ENCODE results near the gene ZCCHC14. TPM values are rescaled to one million over a fixed set of nuclear protein-coding genes. Genes with fewer than 3 reads are reported as not detected.
"Not testable (repeated sequence)": the region's sequence is repeated elsewhere in the genome, so short reads cannot be mapped to it uniquely, and the experiment has no call there.

Gene ZCCHC14
- total RNA-seq, 2 experiments from 2014 or later: 12.4 to 13.9 TPM

GRCh38 chr16:87518430-87519051 is 25.7 kb upstream of the ZCCHC14 start:
- H3K9me3 Mint-ChIP-seq; H3K36me3 Mint-ChIP-seq (ENCODE audit: low read depth); H3K4me1 Mint-ChIP-seq (ENCODE audit: low read depth); DNase-seq; intact Hi-C loops (cut with micrococcal nuclease); CTCF ChIA-PET; H3K4me3 Mint-ChIP-seq; H3K27ac Mint-ChIP-seq; H3K27me3 Mint-ChIP-seq (ENCODE audit: low read depth): not testable (repeated sequence)

GRCh38 chr16:87517610-87518429 is 25.0 kb upstream of the ZCCHC14 start:
- peak; percentile 30 for DNase-seq
- H3K4me1 Mint-ChIP-seq (ENCODE audit: low read depth); intact Hi-C loops (cut with micrococcal nuclease); CTCF ChIA-PET; H3K9me3 Mint-ChIP-seq; H3K36me3 Mint-ChIP-seq (ENCODE audit: low read depth); H3K27me3 Mint-ChIP-seq (ENCODE audit: low read depth); H3K4me3 Mint-ChIP-seq; H3K27ac Mint-ChIP-seq: not testable (repeated sequence)

- DNase-seq: no peak
- CTCF ChIA-PET: no interaction called here
- H3K27me3 Mint-ChIP-seq (ENCODE audit: low read depth): peaks cover 3% of the 10 kb centered on the region
- H3K27ac Mint-ChIP-seq: no peak overlapping the region
- no peak overlapping the region for H3K4me3 Mint-ChIP-seq
- H3K36me3 Mint-ChIP-seq (ENCODE audit: low read depth): no peaks in the 10 kb centered on the region
- intact Hi-C loops (cut with micrococcal nuclease): no loop called here
- H3K4me1 Mint-ChIP-seq (ENCODE audit: low read depth): peaks cover 2% of the 10 kb centered on the region
- H3K9me3 Mint-ChIP-seq: no peaks in the 10 kb centered on the region
These were observed 23.5 kb upstream of the ZCCHC14 start for GRCh38 chr16:87516361-87516760.

- no peak overlapping the region for H3K4me3 Mint-ChIP-seq
- CTCF ChIA-PET: interaction anchor here (1.4 kb wide), 1 partner anchor 121 kb away, joined by 3 read pairs; no protein-coding TSS in a partner anchor
- H3K36me3 Mint-ChIP-seq (ENCODE audit: low read depth): no peaks in the 10 kb centered on the region
- intact Hi-C loops (cut with micrococcal nuclease): no loop called here
- H3K9me3 Mint-ChIP-seq: no peaks in the 10 kb centered on the region
- no peak overlapping the region for H3K27ac Mint-ChIP-seq
- peaks cover 3% of the 10 kb centered on the region for H3K27me3 Mint-ChIP-seq (ENCODE audit: low read depth)
- peaks cover 2% of the 10 kb centered on the region for H3K4me1 Mint-ChIP-seq (ENCODE audit: low read depth)
- no peak for DNase-seq
These were observed 22.9 kb upstream of the ZCCHC14 start for GRCh38 chr16:87515475-87516330.

GRCh38 chr16:87509778-87510177 is 17.0 kb upstream of the ZCCHC14 start:
- DNase-seq; H3K4me3 Mint-ChIP-seq; H3K4me1 Mint-ChIP-seq (ENCODE audit: low read depth); H3K36me3 Mint-ChIP-seq (ENCODE audit: low read depth); H3K9me3 Mint-ChIP-seq; H3K27ac Mint-ChIP-seq; intact Hi-C loops (cut with micrococcal nuclease); CTCF ChIA-PET: not testable (repeated sequence)
- peaks cover 12% of the 10 kb centered on the region for H3K27me3 Mint-ChIP-seq (ENCODE audit: low read depth)

- no peaks in the 10 kb centered on the region for H3K36me3 Mint-ChIP-seq (ENCODE audit: low read depth)
- intact Hi-C loops (cut with micrococcal nuclease): no loop called here
- DNase-seq: no peak
- peaks cover 12% of the 10 kb centered on the region for H3K27me3 Mint-ChIP-seq (ENCODE audit: low read depth)
- no peak overlapping the region for H3K27ac Mint-ChIP-seq
- H3K4me3 Mint-ChIP-seq: no peak overlapping the region
- CTCF ChIA-PET: no interaction called here
- peaks cover 7% of the 10 kb centered on the region for H3K4me1 Mint-ChIP-seq (ENCODE audit: low read depth)
- H3K9me3 Mint-ChIP-seq: no peaks in the 10 kb centered on the region
These were observed 14.7 kb upstream of the ZCCHC14 start for GRCh38 chr16:87507351-87508069.

- DNase-seq: no peak
- CTCF ChIA-PET: no interaction called here
- Mint-ChIP-seq H3K36me3 (ENCODE audit: low read depth) (no peaks in the 10 kb centered on the region), H3K4me3 (no peak overlapping the region), H3K27me3 (ENCODE audit: low read depth) (peaks cover 12% of the 10 kb centered on the region), H3K9me3 (no peaks in the 10 kb centered on the region), H3K4me1 (ENCODE audit: low read depth) (peaks cover 7% of the 10 kb centered on the region), H3K27ac (no peak overlapping the region)
- intact Hi-C loops (cut with micrococcal nuclease): no loop called here
These were observed 13.9 kb upstream of the ZCCHC14 start for GRCh38 chr16:87506423-87507350.

GRCh38 chr16:87505834-87506233 is 13.0 kb upstream of the ZCCHC14 start:
- Mint-ChIP-seq H3K36me3 (ENCODE audit: low read depth) (no peaks in the 10 kb centered on the region), H3K27me3 (ENCODE audit: low read depth) (peaks cover 12% of the 10 kb centered on the region), H3K4me3 (no peak overlapping the region), H3K27ac (no peak overlapping the region), H3K9me3 (no peaks in the 10 kb centered on the region), H3K4me1 (ENCODE audit: low read depth) (peaks cover 7% of the 10 kb centered on the region)
- DNase-seq: no peak
- CTCF ChIA-PET: no interaction called here
- intact Hi-C loops (cut with micrococcal nuclease): no loop called here

- CTCF ChIA-PET; H3K27me3 Mint-ChIP-seq (ENCODE audit: low read depth); H3K27ac Mint-ChIP-seq; H3K36me3 Mint-ChIP-seq (ENCODE audit: low read depth); H3K4me3 Mint-ChIP-seq; intact Hi-C loops (cut with micrococcal nuclease); H3K4me1 Mint-ChIP-seq (ENCODE audit: low read depth); H3K9me3 Mint-ChIP-seq; DNase-seq: not testable (repeated sequence)
These were observed 10.6 kb upstream of the ZCCHC14 start for GRCh38 chr16:87503232-87503937.

GRCh38 chr16:87502308-87502969 is 9.6 kb upstream of the ZCCHC14 start:
- no peak for DNase-seq
- Mint-ChIP-seq H3K4me1 (ENCODE audit: low read depth) (peaks cover 3% of the 10 kb centered on the region), H3K36me3 (ENCODE audit: low read depth) (no peaks in the 10 kb centered on the region), H3K27ac (no peak overlapping the region), H3K27me3 (ENCODE audit: low read depth) (peaks cover 6% of the 10 kb centered on the region), H3K9me3 (no peaks in the 10 kb centered on the region), H3K4me3 (no peak overlapping the region)
- CTCF ChIA-PET: no interaction called here
- intact Hi-C loops (cut with micrococcal nuclease): no loop called here

- peaks cover 3% of the 10 kb centered on the region for H3K27me3 Mint-ChIP-seq (ENCODE audit: low read depth)
- intact Hi-C loops (cut with micrococcal nuclease): no loop called here
- H3K4me1 Mint-ChIP-seq (ENCODE audit: low read depth): peaks cover 11% of the 10 kb centered on the region
- CTCF ChIA-PET: no interaction called here
- no peaks in the 10 kb centered on the region for H3K9me3 Mint-ChIP-seq
- no peak overlapping the region for H3K4me3 Mint-ChIP-seq
- no peak for DNase-seq
- H3K36me3 Mint-ChIP-seq (ENCODE audit: low read depth): no peaks in the 10 kb centered on the region
- H3K27ac Mint-ChIP-seq: no peak overlapping the region
These were observed 8.3 kb upstream of the ZCCHC14 start for GRCh38 chr16:87501117-87501516.

Measured in activated naive CD4-positive, alpha-beta T cell treated with anti-CD3 and anti-CD28 coated beads for 36 hours (primary cell).